Left renal pelvis (tissue), 4 donors: ENCODE measurements around the gene GSTO2. TPM values are rescaled to one million over a fixed set of nuclear protein-coding genes. Genes with fewer than 3 reads are reported as not detected.
"Not testable (repeated sequence)": the region's sequence is repeated elsewhere in the genome, so short reads cannot be mapped to it uniquely, and the experiment has no call there.

Source experiments
- DNase-seq, 4 donors: peaks; one replicate each; pipeline ENCODE4 v3.0.0-alpha.2; 2013; ENCODE audit warnings: low read depth in 4 of 4, low spot score in 3 of 4
- polyA plus RNA-seq, 4 donors: library from polyadenylated mRNA; unstranded; fragments of 120-200 nt; gene quantifications; one replicate each; pipeline ENCODE4 v1.2.1, GENCODE V29; 2013; ENCODE audit not compliant: insufficient read length in 4 of 4

GSTO2 gene
- polyA plus RNA-seq = 10 to 100 TPM; 13.2 to 40.2 (median 27.5) TPM

DNA sequence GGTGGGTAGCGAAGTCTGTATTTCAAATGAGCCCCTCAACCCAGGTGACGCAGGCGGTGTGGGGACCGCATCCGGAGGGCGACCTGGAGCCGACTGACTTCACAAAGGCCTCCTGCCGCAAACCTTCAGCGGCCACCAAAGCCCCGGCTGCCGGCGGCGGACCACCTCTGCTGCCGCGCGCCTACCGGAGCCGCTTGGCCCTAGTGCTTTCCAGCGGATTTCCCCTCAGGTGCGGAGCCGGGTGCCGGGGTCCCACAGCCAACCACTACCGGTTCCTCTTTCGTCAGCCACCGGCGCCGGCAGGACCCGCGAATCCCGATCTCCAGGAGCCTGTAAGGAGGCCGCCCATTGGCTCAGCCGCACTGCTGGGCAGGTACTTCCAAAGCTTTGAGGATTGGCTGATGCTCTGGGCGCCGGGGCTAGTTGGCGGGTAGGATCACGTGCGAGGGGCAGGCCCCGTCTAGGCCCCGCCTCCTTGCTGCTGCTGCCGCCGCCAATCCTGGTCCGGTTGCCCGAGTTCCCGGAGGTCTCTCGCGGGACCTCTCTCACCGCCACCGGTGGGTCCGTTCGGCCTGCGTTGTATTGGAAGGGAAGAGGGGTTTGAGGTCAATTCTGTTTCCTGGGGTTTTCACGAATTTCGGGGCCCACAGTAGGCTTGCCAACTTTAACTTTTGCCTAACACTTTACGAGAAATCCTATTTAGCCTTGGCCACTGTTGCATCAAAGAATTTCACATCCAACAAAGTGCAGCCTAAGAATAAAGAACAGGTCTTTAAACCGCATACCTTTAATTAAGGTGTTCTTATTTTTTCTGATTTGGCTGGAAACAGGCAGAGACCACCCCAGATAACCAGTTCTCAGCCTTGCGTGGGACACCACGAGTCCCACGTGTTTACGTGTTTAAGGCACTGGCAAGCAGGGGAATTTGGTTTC is at the start of gene GSTO2:
Gene GSTO2 (plus strand): TSS at position 472 of the 933 bp plus-strand sequence. CDS start 5,732 bp downstream, outside the sequence.
- peak; percentile 90 to 97 (median 96) for DNase-seq

DNA sequence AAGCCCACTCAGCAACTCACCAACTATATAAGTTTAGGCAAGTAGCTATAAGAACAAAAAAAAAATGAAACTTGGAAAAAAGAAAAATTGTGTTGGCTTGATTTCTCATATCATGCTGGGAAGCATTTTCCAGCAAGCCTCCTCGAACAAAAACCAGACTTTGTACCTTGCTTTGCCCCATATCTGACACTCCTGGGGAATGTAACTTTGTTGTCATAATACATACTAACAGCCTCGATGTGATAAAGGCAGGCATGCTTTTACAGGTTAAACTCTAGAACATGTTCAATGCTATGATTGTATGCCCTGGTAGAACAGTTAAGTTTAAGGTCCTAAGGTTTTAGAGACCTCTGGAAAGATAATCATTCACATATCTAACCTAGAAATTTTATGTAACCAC is 48.5 kb upstream of the GSTO2 start:
- DNase-seq = no peak

DNA sequence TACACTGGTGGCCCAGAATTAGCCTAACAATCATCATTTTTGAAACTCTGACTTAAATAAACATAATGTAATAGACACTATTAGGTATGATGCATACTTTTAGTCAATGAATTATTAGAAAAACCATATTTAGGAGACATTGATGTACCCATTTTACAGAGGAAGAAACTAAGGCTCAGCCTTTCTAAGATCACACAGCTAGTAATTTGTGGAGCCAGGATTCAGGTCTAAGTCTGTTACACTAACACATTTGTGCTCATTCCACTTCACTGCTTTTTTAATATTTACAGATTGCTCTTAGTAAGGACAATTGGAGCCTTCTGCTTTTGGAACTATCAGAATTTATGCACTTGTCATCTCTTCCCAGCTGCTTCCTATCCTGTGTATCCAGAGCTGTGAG is 45.7 kb upstream of the GSTO2 start:
- DNase-seq = no peak

DNA sequence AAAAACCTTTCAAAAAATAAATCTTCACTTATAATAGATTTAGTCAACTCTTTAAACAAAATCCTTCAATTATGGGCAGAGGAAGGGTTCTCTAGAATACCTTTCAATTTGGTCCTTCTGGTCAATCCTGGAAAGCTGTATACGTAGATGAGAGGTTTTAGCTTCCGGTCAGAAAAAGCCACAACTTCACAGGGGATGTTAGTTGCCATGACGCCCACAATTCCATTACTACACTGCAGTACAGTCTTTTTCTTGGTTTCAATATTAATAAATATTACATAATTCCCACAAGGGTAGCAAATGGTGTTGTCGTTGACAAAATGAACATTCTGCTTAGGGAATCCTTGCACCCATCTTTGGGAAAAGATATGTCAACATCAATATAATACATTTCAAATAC is 38.5 kb upstream of the GSTO2 start:
- no peak for DNase-seq

DNA sequence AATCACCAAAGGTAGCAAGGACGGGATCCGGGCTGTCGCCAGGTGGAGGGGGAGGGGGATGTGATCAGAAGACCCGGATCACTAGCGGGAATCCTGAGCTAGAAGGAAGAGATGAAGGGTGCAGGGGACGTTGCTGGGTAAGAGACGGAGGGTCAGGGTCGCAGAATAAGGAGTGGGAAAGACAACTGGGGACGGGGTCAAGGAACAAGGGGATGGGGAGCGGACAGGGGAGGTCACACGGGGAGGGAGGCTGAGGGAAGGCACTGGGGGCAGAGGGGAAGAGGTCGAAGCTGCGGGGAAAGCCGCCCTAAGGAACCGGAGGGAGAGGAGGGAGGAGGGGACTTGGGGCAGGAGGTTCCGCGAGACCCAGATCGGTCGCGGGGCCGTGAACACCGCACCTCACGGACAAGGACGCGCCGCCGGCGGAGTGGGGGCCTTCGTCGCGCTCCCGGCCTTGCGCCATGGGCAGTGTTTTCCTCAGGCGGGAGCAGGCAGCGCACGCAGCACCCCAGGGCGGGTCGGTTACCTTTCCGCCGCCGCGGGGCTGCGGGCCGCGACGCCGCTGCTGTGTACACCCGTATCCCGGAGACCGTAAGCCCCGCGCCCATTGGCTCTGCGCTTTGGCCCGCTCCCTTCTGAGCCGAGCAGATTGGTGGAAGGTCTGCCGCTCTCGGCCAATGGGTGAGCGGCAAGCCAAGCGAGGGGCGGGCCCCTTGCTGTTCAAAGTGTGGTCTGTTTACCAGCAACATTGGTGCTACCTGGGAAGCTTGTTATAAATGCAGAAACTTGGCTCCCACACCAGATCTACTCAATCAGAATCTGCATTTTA is 37.0 kb upstream of the GSTO2 start, which contains the start of gene CFAP43:
Gene CFAP43 (minus strand): TSS at position 581 of the 829 bp plus-strand sequence. CDS start 118 bp downstream, at position 463.
- DNase-seq = peak; percentile 86 to 93 (median 92)

DNA sequence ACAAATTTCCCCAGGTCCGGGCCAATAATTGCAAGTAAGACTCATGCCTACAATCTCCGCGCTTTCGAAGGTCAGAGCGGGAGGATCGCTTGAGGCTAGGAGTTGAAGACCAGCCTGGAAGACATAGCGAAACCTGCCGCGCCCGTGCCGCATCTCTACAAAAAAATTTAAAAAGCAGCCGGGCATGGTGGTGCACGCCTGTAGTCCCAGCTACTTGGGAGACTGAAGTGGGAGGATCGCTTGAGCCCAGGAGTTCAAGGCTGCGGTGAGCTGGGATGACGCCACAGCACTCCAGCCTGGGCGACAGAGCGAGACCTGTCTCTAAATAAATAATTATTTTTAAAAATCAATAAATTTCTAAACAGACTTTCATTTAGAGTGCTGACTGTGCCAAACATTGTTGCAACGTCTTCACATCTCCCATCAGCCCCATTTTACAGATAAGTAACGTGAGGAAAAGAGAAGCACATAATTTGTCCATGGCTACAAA is 36.3 kb upstream of the GSTO2 start:
- DNase-seq = no peak

DNA sequence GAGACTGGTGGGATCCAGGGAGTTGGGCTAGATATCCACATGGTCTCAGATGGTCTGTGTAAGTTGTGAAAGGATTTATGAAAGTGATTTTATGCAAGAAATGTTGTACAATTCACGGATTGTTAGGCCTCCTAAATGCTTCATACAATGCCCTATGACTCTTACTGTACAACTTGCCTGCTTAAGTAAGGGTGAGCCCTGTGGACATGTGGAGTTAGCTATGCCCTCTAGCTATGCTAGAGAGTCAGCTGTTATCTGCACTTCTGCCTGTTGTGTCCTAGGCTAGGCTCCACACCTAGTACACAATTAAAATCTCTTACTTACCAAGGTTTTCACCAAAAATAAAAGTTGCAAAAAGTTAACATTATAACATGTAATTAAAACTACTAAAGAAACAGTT is 35.2 kb upstream of the GSTO2 start:
- DNase-seq = no peak

DNA sequence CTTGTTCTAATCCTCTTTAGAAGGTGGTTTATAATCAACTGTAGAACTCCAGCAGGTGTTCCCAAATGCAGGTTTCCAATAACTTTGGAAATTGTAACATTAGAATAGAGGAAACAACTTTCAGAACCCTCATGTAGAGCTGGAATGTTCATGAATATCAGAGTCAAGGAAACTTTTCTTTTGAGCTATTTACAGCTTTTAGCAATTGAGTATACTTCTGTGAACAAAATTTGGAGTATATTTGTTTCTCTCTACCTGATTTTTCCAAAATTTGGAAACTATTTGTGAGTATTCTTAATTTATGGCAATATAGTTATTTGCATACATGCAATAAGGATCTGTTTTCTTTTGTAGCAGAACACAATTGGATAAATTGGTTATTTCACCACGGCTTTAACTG is 34.0 kb upstream of the GSTO2 start:
- no peak for DNase-seq

DNA sequence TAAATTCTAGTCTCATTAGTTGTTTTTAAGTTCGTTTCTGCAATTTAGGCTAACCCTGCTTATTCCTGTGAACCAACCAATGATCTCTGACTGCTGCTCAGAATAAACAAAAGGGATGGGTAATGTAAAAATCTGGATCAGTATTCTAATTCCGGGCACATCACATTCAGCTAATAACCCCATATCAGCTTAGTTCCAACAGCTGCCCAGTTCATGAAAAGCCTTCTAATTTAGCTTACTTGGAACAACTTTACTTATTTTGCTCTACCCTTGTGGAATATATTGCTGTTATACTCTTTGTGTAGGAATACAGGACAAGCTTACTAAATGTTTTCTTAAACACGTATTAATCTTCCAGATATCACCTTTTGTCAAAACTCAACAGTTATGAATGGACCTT is 33.2 kb upstream of the GSTO2 start:
- no peak for DNase-seq

DNA sequence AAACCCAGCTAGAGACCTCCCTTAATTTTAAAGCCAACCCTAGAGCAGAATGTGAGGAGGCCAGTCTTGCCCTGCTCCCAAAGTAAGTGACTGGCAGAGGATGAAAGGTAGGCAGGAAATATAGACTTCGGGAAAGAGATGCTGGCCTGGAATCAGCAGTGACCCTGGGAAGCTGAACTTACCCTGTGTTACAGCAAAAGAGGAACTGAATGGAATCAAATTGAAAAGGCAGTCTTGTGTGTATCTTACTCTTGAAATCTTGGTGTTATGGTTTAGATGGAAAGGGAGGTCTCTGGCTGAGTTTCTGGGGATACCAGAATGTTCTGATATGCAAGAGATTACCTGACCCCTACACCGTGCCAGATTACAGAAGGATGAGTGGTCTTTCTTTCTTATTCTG is 28.9 kb upstream of the GSTO2 start:
- no peak for DNase-seq

DNA sequence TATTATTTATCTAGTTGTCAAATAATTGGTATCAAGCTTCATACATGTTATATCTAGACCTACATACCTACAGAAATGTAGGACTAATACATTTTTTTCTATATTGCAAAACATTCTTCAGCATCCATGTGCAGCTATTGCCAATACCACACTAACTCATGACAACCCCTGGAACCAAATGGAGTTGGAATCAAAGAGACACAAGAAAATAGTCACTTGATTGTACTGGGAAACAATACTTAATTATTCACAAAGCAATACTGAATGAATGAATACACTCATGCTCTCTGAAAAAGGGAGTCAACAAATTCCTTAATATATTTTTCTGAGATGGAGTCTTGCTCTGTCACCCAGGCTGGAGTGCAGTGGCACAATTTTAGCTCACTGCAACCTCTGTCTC is 26.4 kb upstream of the GSTO2 start:
- no peak for DNase-seq

DNA sequence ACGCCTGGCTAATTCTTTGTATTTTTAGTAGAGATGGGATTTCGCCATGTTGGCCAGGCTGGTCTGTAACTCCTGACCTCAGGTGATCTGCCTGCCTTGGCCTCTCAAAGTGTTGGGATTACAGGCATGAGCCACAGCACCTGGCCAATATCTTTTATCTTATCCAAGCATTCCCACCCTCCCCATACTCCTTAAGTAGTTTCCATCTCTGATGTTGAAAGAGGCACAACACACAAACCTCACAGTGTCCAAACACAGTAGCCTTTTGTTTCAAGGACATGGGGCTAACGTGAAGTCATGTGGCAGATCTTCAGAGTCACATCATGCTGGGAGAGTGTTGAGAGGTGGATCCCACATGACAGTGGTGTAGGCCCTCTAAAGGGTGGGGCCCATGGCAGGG is 26.0 kb upstream of the GSTO2 start:
- DNase-seq = not testable (repeated sequence)

DNA sequence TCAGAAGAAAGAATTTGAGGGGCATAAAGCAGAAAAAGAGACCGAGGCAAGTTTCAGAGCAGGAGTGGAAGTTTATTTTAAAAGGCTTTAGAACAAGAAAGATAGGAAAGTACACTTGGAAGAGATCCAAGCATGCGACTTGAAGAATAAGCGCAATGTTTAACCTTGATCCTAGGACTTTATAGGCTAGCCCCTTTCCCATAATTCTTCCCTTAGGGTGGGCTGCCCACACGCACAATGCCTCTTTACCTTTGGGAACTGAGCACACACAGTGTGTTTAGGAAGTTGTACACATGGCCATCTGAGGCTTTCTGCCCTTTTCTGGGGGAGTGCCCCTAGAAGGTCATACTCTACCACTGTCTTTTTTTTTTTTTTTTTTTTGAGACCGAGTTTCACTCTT is 25.5 kb upstream of the GSTO2 start:
- DNase-seq = no peak

DNA sequence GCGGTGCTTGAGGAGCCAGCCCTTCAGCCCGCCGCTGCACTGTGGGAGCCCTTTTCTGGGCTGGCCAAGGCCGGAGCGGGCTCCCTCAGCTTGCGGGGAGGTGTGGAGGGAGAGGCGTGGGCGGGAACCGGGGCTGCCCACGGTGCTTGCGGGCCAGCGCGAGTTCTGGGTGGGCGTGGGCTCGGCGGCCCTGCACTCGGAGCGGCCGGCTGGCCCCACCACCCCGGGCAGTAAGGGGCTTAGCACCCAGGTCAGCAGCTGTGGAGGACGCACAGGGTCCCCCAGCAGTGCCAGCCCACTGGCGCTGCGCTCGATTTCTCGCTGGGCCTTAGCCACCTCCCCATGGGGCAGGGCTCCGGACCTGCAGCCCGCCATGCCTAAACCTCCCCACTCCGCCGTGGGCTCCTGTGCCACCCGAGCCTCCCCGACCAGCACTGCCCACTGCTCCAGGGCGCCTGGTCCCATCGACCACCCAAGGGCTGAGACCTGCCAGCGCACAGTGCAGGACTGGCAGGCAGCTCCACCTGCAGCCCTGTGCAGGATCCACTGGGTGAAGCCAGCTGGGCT is 23.8 kb upstream of the GSTO2 start:
- no peak for DNase-seq

DNA sequence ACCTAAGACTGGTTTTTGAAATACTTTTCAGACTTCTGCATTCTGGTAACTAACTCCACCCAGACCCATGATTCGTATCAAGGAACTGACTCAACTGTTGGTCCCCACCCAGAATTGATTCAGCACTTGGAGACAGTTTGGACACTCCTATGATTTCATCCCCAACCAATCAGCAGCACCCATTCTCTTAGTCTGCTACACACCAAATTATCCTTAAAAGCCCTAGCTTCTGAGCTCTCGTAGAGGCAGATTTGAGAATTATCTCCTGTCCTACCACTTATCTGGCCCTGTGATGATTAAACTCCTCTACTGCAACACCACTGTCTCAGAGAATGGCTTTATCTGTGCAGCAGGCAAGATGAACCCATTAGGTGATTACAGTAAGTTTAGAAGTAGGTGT is 22.0 kb upstream of the GSTO2 start:
- no peak for DNase-seq

DNA sequence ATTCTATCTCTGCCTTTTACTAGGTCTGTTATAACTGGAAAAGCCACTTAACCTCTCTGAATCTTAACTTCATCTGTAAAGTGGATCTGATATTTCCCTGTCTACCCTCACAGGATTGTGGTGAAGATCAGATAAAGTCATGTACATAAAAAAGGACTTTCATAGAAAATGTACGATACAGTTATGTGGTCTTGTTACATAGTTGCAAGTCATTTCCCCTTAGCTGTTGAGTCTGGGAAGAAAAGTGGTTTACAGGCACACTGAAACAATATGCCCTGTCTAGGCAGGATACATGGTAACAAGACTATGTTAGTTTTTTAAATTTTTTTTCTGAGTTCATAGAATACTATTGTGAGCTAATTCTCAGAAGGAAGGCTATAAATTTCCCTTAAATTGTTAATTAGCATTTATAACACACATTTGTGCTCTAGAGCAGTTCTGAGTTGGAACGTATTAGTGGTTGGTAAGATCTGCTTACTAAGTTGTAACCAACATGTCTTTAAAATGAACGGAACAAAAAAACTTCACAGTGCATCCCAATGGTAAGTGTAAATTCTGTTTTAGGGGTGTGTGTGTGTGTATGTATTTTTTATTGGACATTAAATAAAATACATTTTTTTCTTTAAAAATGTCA is 21.4 kb upstream of the GSTO2 start:
- DNase-seq = no peak

DNA sequence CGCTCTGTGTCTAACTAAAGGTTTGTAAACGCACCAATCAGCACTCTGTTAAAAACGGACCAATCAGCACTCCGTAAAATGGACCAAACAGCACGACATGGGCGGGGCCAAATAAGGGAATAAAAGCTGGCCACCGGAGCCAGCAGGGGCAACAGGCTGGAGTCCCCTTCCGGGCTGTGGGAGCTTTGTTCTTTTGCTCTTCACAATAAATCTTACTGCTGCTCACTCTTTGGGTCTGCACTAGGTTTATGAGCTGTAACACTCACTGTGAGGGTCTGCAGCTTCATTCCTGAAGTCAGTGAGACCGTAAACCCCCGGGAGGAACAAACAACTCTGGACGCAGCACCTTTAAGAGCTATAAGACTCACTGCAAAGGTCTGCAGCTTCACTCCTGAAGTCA is 20.1 kb upstream of the GSTO2 start:
- not testable (repeated sequence) for DNase-seq

DNA sequence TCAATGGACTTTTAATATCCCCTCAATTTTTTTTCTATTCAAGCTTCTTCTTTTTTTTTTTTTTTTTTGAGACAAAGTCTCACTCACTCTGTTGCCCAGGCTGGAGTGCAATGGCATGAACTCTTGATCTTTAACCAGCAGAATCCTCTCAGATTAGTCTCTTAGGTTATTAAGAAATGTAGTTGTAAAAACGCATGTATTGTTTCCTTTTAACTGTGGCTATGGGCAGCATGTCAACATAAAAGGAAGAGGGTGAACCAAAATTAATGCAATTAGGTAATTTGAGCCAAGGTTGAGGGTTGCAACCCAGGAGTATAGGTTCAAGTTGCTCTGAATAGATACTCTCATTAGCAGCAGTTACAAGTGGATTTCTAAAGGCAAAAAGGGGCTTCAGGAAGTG is 18.6 kb upstream of the GSTO2 start:
- DNase-seq = no peak

DNA sequence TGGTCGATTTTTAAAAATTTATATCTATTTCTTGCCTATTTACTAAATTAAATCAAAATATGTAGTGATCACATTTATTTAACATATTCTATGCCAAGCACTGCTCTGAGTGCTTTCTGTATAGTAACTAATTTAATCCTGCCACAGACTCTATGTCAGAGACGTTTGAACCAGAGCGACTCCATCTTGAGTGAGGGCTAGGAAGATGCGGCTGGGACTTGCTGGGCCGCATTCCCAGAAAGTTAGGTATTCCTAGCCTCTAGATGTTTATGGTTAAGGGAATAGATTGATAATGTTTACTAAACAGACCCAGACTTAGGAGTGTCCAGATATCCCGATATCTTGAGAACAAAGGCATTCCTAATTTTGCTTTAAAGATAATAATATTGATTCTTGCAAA is 17.5 kb upstream of the GSTO2 start:
- no peak for DNase-seq

DNA sequence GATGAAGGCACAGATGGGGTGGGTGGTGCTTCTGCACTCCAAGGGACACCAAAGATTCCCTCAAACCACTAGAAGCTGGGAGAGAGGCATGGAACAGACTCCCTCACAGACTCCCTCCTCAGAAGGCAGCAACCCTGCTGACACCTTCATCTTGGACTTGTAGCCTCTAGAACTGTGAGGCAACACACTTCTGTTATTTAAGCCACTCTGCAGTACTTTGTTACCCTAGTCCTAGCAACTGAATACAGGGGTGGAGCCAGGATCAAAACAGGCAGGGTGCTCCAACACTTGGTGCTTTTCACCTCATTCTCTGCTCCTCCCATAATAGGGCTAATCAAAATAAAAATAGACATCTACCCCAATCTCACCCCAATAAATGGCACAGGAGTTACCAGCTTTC is 16.6 kb upstream of the GSTO2 start:
- no peak for DNase-seq
